Endothelial cell of umbilical vein (primary cell): ENCODE measurements around the gene IL6.
"Not testable (repeated sequence)": the region's sequence is repeated elsewhere in the genome, so short reads cannot be mapped to it uniquely, and the experiment has no call there.

Source experiments
- EZH2 ChIP-seq: IDR thresholded peaks from 2 replicates; pipeline ENCODE4 v1.6.1; 2012; ENCODE audit warnings: borderline replicate concordance, low read depth, mild to moderate bottlenecking, moderate library complexity, low read length, inconsistent platforms; ENCODE audit not compliant: severe bottlenecking
- JUN ChIP-seq: IDR thresholded peaks from 2 replicates; pipeline ENCODE4 v1.6.1; 2011; ENCODE audit warnings: borderline replicate concordance, low read depth; ENCODE audit not compliant: insufficient read length, insufficient read depth
- POLR2A ChIP-seq: IDR thresholded peaks from 2 replicates; pipeline ENCODE4 v1.6.1; 2012; ENCODE audit warnings: low read depth, mild to moderate bottlenecking, control low read depth, low read length
- POLR2AphosphoS5 ChIP-seq: IDR thresholded peaks from 2 replicates; pipeline ENCODE4 v1.6.1; 2012; ENCODE audit warnings: low read depth, mild to moderate bottlenecking, control low read depth, low read length, moderate library complexity; ENCODE audit not compliant: insufficient read depth
- TF ChIP-seq, protein P1 (sequence below), 2 donors: IDR thresholded peaks; 1 replicate in 1 of 2; 2 replicates in 1 of 2; pipeline ENCODE4 v1.5.1; 2011; ENCODE audit warnings: low read length in 2 of 2, mild to moderate bottlenecking in 2 of 2, moderate library complexity in 2 of 2, control low read depth in 1 of 2, inconsistent platforms in 1 of 2, low read depth in 1 of 2; ENCODE audit not compliant: insufficient read depth in 1 of 2; ENCODE audit errors: extremely low read depth in 1 of 2
- TF ChIP-seq, protein P2 (sequence below): IDR thresholded peaks from 2 replicates; pipeline ENCODE4 v1.6.1; 2011; ENCODE audit not compliant: insufficient read depth, insufficient read length

DNA sequence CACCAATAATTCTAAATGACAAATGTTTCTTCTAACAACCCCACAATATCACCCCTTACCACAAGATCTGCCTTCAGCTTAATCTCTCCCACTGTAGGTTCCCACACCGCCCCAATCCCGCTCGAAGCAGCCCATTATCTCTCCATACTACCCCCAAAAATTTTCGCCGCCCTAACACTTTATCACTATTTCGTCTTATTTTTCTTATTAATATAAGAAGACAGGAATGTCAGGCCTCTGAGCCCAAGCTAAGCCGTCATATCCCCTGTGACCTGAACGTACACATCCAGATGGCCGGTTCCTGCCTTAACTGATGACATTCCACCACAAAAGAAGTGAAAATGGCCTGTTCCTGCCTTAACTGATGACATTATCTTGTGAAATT is 18.3 kb upstream of the IL6 start:
- TF ChIP-seq POLR2AphosphoS5, POLR2A, EZH2, JUN: not testable (repeated sequence)
- TF ChIP-seq, protein P1, sequence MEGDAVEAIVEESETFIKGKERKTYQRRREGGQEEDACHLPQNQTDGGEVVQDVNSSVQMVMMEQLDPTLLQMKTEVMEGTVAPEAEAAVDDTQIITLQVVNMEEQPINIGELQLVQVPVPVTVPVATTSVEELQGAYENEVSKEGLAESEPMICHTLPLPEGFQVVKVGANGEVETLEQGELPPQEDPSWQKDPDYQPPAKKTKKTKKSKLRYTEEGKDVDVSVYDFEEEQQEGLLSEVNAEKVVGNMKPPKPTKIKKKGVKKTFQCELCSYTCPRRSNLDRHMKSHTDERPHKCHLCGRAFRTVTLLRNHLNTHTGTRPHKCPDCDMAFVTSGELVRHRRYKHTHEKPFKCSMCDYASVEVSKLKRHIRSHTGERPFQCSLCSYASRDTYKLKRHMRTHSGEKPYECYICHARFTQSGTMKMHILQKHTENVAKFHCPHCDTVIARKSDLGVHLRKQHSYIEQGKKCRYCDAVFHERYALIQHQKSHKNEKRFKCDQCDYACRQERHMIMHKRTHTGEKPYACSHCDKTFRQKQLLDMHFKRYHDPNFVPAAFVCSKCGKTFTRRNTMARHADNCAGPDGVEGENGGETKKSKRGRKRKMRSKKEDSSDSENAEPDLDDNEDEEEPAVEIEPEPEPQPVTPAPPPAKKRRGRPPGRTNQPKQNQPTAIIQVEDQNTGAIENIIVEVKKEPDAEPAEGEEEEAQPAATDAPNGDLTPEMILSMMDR (IDR thresholded peaks at IDR 0.05; ENCODE audit: extremely low read depth in 1 of 2, insufficient read depth in 1 of 2, low read depth in 1 of 2, low read length in 2 of 2), result not testable (repeated sequence)
- TF ChIP-seq, protein P2, sequence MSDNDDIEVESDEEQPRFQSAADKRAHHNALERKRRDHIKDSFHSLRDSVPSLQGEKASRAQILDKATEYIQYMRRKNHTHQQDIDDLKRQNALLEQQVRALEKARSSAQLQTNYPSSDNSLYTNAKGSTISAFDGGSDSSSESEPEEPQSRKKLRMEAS, result not testable (repeated sequence)
